Sigmoid colon (tissue), 7 donors: ENCODE results near the gene TENM3. TPM values are rescaled to one million over a fixed set of nuclear protein-coding genes. Genes with fewer than 3 reads are reported as not detected.

Experiments
- DNase-seq: peaks from one replicate; pipeline ENCODE4 v3.0.0-alpha.2; 2019
- H3K27ac ChIP-seq, 4 donors: fragments of 200-600 bp; sonication (generic); one replicate each; pipeline ENCODE4 v1.5.1; 2016 to 2019; ENCODE audit warnings: mild to moderate bottlenecking in 1 of 4
- H3K27me3 ChIP-seq, 3 donors: fragments of 200-600 bp; sonication (generic); one replicate each; pipeline ENCODE4 v1.5.1; 2019; ENCODE audit warnings: mild to moderate bottlenecking in 1 of 3
- H3K36me3 ChIP-seq, 4 donors: fragments of 200-600 bp; sonication (generic); one replicate each; pipeline ENCODE4 v1.5.1; 2016 to 2019
- H3K4me1 ChIP-seq, 4 donors: fragments of 200-600 bp; sonication (generic); one replicate each; pipeline ENCODE4 v1.5.1; 2017 to 2019
- H3K4me3 ChIP-seq, 4 donors: fragments of 200-600 bp; sonication (generic); one replicate each; pipeline ENCODE4 v1.5.1; 2017 to 2019; ENCODE audit warnings: mild to moderate bottlenecking in 2 of 4, moderate library complexity in 1 of 4
- H3K9me3 ChIP-seq, 4 donors: fragments of 200-600 bp in 3 of 4; sonication (generic) in 3 of 4; one replicate each; pipeline versions ENCODE4 v1.5.1 to v1.6.1; 2013 to 2019
- EP300 ChIP-seq, 4 donors: sonication (generic); formaldehyde crosslinking; IDR thresholded peaks; one replicate each; pipeline ENCODE4 v1.6.1; 2017; ENCODE audit warnings: antibody characterized with exemption in 4 of 4
- POLR2A ChIP-seq, 2 donors: fragments of 450-650 bp; IDR thresholded peaks; one replicate each; pipeline ENCODE4 v1.6.1; 2016; ENCODE audit warnings: antibody characterized with exemption in 2 of 2, mild to moderate bottlenecking in 2 of 2, moderate library complexity in 2 of 2
- POLR2AphosphoS5 ChIP-seq, 4 donors: sonication (generic); formaldehyde crosslinking; IDR thresholded peaks; one replicate each; pipeline ENCODE4 v1.6.1; 2017; ENCODE audit warnings: antibody characterized with exemption in 4 of 4
- WGBS, 2 donors: extraction: QIAGEN DNeasy Blood & Tissue Kit; methylation state at CpG; one replicate each; pipeline ENCODE4 v1.1.7; 2013; 5-methylcytosine and 5-hydroxymethylcytosine counted together
- intact Hi-C: fragments of 100-400 bp; cut with DNase I; formaldehyde crosslinking; loops from one replicate; pipeline ENCODE4 v1.15.1; 2023
- polyA plus RNA-seq, 3 donors: library from polyadenylated mRNA; stranded (reverse); fragments of 200-250 nt; gene quantifications; one replicate each; pipeline ENCODE4 v1.2.3, GENCODE V29; 2013
- total RNA-seq, 4 donors: library from RNA; depleted of rRNA; stranded (reverse); fragments of >200 nt; gene quantifications; one replicate each; pipeline ENCODE4 v1.1.0, GENCODE V29; 2016
- TF ChIP-seq, protein P1 (sequence below), 4 experiments: fragments of 450-650 bp in 3 of 4; fragments of 200-600 bp in 1 of 4; IDR thresholded peaks; one replicate each; pipeline ENCODE4 v1.5.1; 2016 to 2019; ENCODE audit warnings: antibody characterized with exemption in 4 of 4, mild to moderate bottlenecking in 3 of 4, moderate library complexity in 2 of 4
- donor health status: healthy with polysubstance abuse.
- donor health status: Bipolar disorder and iron deficiency.
- donor health status: healthy.

The TENM3 gene
- total and polyA plus RNA-seq, 7 donors, result 0.60 to 82.3 (median 37.8) TPM; not detected in 1

DNA sequence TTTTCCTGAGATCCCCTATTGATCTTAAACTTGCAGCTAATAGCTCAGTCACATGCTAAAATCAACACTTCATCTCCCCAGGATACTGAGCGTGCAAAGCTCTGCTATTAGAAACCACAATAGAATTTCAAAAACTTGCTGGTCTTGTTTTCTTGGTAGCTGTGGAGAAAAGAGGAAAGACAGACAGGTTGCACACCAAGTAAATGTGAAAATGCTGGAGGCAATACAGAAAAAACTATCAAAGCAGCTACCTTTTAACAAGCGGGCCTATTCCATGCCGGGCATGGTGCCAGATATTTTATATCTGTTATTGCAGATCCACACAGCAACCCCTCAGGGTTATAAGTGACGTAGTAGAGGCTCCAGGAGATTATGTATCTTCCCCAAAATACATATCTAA is 502.0 kb downstream of the TENM3 start:
- no peak overlapping the region for H3K4me3 ChIP-seq
- H3K4me1 ChIP-seq, result peaks cover 0 to 5% (median 0%) of the 10 kb centered on the region in 4 donors
- H3K27ac ChIP-seq, result no peak overlapping the region
- intact Hi-C loops, result no loop called here
- no peaks in the 10 kb centered on the region for H3K27me3 ChIP-seq
- H3K9me3 ChIP-seq, result no peaks in the 10 kb centered on the region
- TF ChIP-seq POLR2AphosphoS5 (IDR thresholded peaks at IDR 0.05) (no peak), EP300 (IDR thresholded peaks at IDR 0.05) (no peak), POLR2A (IDR thresholded peaks at IDR 0.05) (no peak)
- TF ChIP-seq, protein P1, sequence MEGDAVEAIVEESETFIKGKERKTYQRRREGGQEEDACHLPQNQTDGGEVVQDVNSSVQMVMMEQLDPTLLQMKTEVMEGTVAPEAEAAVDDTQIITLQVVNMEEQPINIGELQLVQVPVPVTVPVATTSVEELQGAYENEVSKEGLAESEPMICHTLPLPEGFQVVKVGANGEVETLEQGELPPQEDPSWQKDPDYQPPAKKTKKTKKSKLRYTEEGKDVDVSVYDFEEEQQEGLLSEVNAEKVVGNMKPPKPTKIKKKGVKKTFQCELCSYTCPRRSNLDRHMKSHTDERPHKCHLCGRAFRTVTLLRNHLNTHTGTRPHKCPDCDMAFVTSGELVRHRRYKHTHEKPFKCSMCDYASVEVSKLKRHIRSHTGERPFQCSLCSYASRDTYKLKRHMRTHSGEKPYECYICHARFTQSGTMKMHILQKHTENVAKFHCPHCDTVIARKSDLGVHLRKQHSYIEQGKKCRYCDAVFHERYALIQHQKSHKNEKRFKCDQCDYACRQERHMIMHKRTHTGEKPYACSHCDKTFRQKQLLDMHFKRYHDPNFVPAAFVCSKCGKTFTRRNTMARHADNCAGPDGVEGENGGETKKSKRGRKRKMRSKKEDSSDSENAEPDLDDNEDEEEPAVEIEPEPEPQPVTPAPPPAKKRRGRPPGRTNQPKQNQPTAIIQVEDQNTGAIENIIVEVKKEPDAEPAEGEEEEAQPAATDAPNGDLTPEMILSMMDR (IDR thresholded peaks at IDR 0.05), result no peak
- no peak for DNase-seq
- 15 to 51% methylated on average over 4 of the region's 4 CpGs for whole genome bisulfite sequencing, 2 donors
- H3K36me3 ChIP-seq, result peaks cover 0 to 15% (median 0%) of the 10 kb centered on the region in 4 donors

DNA sequence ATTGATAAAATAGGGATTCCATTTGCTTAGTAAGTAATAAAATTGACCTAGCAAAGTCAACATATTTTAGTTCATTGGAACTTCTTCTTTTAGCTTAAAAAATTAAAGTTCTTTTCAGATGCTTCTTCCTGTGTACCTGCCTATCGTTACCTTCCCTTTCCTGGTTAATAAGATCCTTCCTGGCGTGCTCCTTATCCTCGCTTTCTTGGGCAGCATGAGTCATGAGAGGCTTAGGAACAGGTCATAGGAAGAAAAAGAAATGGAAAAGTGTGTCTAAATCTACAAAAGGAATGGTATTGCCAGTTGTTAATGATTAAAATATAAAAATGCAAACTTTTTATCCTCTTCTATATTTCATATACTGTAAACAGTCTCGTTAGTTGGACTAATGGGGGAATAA is 503.7 kb downstream of the TENM3 start:
- 88 to 89% methylated on average over 4 of the region's 4 CpGs for WGBS, 2 donors
- Histone ChIP-seq H3K36me3 (peaks cover 0 to 20% (median 0%) of the 10 kb centered on the region in 4 donors), H3K27me3 (no peaks in the 10 kb centered on the region), H3K9me3 (no peaks in the 10 kb centered on the region), H3K4me3 (no peak overlapping the region), H3K4me1 (peaks cover 0 to 5% (median 0%) of the 10 kb centered on the region in 4 donors), H3K27ac (no peak overlapping the region)
- DNase-seq, result no peak
- intact Hi-C loops, result no loop called here
- TF ChIP-seq EP300 (IDR thresholded peaks at IDR 0.05), result no peak
- TF ChIP-seq POLR2A (IDR thresholded peaks at IDR 0.05), result no peak
- TF ChIP-seq, protein P1 (IDR thresholded peaks at IDR 0.05), result no peak
- no peak for TF ChIP-seq POLR2AphosphoS5 (IDR thresholded peaks at IDR 0.05)

DNA sequence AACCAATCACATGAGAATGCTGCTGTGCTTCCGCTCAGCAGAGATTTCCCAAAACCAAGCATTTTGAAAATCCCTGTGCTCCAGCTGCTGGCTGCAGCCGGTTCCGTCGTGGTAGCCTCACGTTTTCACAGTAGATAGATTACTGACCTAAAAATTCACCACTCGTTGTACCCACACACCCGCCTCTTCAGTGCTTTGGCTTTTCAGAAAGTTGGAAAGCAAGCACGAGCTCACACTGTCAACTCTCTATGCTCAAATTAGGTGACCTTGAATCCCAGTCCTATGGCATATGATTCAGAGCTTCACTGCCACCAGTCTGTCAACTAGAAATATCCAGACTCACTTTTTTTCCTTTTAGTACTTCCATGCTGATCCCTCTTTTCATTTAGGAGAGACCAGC is 505.1 kb downstream of the TENM3 start:
- WGBS, 2 donors, result 84 to 88% methylated on average over 8 of the region's 8 CpGs
- intact Hi-C loops, result no loop called here
- TF ChIP-seq, protein P1 (IDR thresholded peaks at IDR 0.05), result no peak
- TF ChIP-seq POLR2AphosphoS5 (IDR thresholded peaks at IDR 0.05), result no peak
- TF ChIP-seq POLR2A (IDR thresholded peaks at IDR 0.05), result no peak
- TF ChIP-seq EP300 (IDR thresholded peaks at IDR 0.05), result no peak
- Histone ChIP-seq H3K36me3 (peaks cover 0 to 29% (median 0%) of the 10 kb centered on the region in 4 donors), H3K4me1 (peaks cover 0 to 5% (median 0%) of the 10 kb centered on the region in 4 donors), H3K27ac (no peak overlapping the region), H3K27me3 (no peaks in the 10 kb centered on the region), H3K9me3 (no peaks in the 10 kb centered on the region), H3K4me3 (no peak overlapping the region)
- DNase-seq, result no peak

DNA sequence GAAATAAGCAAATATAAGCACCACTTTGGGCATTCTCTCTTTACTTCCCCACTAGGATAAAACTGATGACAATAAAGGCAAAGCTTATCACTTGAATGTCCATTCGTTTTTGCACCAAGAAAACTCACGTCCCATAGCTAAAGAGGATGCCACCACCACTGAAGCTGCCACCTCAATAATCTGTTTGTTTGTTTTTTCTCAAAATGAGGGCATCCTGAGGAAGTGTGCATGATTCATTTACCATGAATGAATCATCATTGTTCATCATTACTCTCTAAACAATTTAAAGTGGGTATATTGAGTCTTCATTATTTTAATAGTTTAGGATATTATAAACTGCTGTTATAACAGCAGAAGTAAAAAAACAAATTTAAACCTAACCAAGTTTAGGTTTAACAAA is 505.7 kb downstream of the TENM3 start:
- Histone ChIP-seq H3K36me3 (peaks cover 0 to 31% (median 0%) of the 10 kb centered on the region in 4 donors), H3K27ac (no peak overlapping the region), H3K9me3 (no peaks in the 10 kb centered on the region), H3K4me1 (peaks cover 0 to 5% (median 0%) of the 10 kb centered on the region in 4 donors), H3K4me3 (no peak overlapping the region), H3K27me3 (no peaks in the 10 kb centered on the region)
- intact Hi-C loops, result no loop called here
- WGBS, 2 donors, result 74% methylated on average over 2 of the region's 2 CpGs
- TF ChIP-seq POLR2AphosphoS5 (IDR thresholded peaks at IDR 0.05) (no peak), POLR2A (IDR thresholded peaks at IDR 0.05) (no peak), EP300 (IDR thresholded peaks at IDR 0.05) (no peak)
- TF ChIP-seq, protein P1 (IDR thresholded peaks at IDR 0.05), result no peak
- DNase-seq, result no peak

DNA sequence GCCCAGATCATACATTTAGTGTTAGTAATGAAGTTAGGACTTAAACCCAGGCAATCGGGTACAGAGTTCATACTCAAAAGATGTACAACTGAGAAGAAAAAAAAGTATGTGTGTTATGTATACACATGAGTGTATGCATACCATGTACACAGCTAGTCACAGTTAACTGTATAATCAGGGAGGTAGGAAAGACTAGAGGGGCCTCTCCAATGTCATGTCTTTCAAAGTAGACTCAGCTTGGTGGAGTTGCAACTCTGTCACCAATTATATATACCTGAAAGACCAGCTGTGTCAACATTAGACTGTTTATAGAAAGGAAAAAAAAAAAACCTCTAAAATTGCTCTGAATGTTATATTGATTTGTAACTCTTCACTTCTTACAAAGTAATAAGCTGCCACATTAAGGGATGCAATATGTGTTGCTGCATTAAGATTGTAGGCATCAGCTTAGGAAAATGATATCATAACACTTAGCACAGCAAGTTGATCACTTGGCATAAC is 506.5 kb downstream of the TENM3 start:
- Histone ChIP-seq H3K9me3 (no peaks in the 10 kb centered on the region), H3K4me1 (peaks cover 0 to 5% (median 0%) of the 10 kb centered on the region in 4 donors), H3K36me3 (peaks cover 0 to 39% (median 1%) of the 10 kb centered on the region in 4 donors), H3K27ac (no peak overlapping the region), H3K4me3 (no peak overlapping the region), H3K27me3 (no peaks in the 10 kb centered on the region)
- DNase-seq, result no peak
- intact Hi-C loops, result no loop called here
- TF ChIP-seq EP300 (IDR thresholded peaks at IDR 0.05) (no peak), POLR2AphosphoS5 (IDR thresholded peaks at IDR 0.05) (no peak), POLR2A (IDR thresholded peaks at IDR 0.05) (no peak)
- TF ChIP-seq, protein P1 (IDR thresholded peaks at IDR 0.05), result no peak
- 21 to 72% methylated on average over 1 of the region's 1 CpG for WGBS, 2 donors
